K562 (cell line): ENCODE data around the gene SERPIND1. TPM values are rescaled to one million over a fixed set of nuclear protein-coding genes. Genes with fewer than 3 reads are reported as not detected.

Experiments used
- CREB1 ChIP-seq, 2 experiments: sonication (generic) in 1 of 2; formaldehyde crosslinking in 1 of 2; IDR thresholded peaks; 2 replicates each; pipeline versions ENCODE4 v1.6.1 to v1.8.0; 2012 to 2022; ENCODE audit warnings: inconsistent platforms in 1 of 2, mild to moderate bottlenecking in 1 of 2, missing genetic modification reagents in 1 of 2, moderate library complexity in 1 of 2
- CREM ChIP-seq: IDR thresholded peaks from 2 replicates; pipeline ENCODE4 v1.6.1; 2014; ENCODE audit warnings: antibody characterized with exemption, low read depth
- CTBP1 ChIP-seq: fragments of 450-650 bp; IDR thresholded peaks from 2 replicates; pipeline ENCODE4 v1.6.1; 2016; ENCODE audit warnings: borderline replicate concordance
- EGR1 ChIP-seq: fragments of 450-650 bp; conservative IDR thresholded peaks from 2 replicates; pipeline ENCODE4 v1.6.1; 2017; ENCODE audit warnings: mild to moderate bottlenecking
- MTA3 ChIP-seq: fragments of 450-650 bp; formaldehyde crosslinking; IDR thresholded peaks from 2 replicates; pipeline ENCODE4 v1.6.1; 2017; ENCODE audit warnings: mild to moderate bottlenecking, borderline replicate concordance
- NR2C1 ChIP-seq, 2 experiments: fragments of 450-650 bp; IDR thresholded peaks; 2 replicates each; pipeline ENCODE4 v1.6.1; 2017; ENCODE audit warnings: mild to moderate bottlenecking in 2 of 2, antibody characterized with exemption in 1 of 2, inconsistent platforms in 1 of 2, missing compliant biosample characterization in 1 of 2, missing genetic modification characterization in 1 of 2
- POLR3G ChIP-seq: IDR thresholded peaks from 2 replicates; pipeline ENCODE4 v1.6.1; 2011; ENCODE audit not compliant: insufficient read length, insufficient replicate concordance; ENCODE audit errors: extremely low read depth
- PURB ChIP-seq: sonication (generic); formaldehyde crosslinking; IDR thresholded peaks from 2 replicates; pipeline ENCODE4 v1.9.0; 2021; ENCODE audit warnings: low read depth, mild to moderate bottlenecking, missing genetic modification reagents
- SRF ChIP-seq, 2 experiments: fragments of 250-450, 450-650 bp in 1 of 2; sonication (Bioruptor Pico) in 1 of 2; sonication (generic) in 1 of 2; formaldehyde crosslinking; IDR thresholded peaks; 2 replicates each; pipeline versions ENCODE4 v1.5.0 to v1.5.1; 2020 to 2022; ENCODE audit warnings: mild to moderate bottlenecking in 1 of 2, missing genetic modification reagents in 1 of 2
- SUPT5H ChIP-seq: fragments of 450-650 bp; IDR thresholded peaks from 2 replicates; pipeline ENCODE4 v1.6.1; 2016
- TCF7 ChIP-seq: sonication (generic); IDR thresholded peaks from 2 replicates; pipeline ENCODE4 v1.6.1; 2016; ENCODE audit warnings: antibody characterized with exemption, borderline replicate concordance
- TFE3 ChIP-seq: fragments of 450-650 bp; formaldehyde crosslinking; IDR thresholded peaks from 2 replicates; pipeline ENCODE4 v1.4.0; 2020; ENCODE audit warnings: mild to moderate bottlenecking, mixed read lengths
- THRB ChIP-seq: fragments of 450-650 bp; formaldehyde crosslinking; conservative IDR thresholded peaks from 2 replicates; pipeline ENCODE4 v1.4.0; 2022; ENCODE audit warnings: mild to moderate bottlenecking, missing genetic modification characterization
- ZNF384 ChIP-seq: IDR thresholded peaks from 2 replicates; pipeline ENCODE4 v1.6.1; 2012; ENCODE audit warnings: low read depth, low read length, improper control_type of control experiment
- ZNF830 ChIP-seq: fragments of 250-450 bp; sonication (Bioruptor Pico); IDR thresholded peaks from 2 replicates; pipeline ENCODE4 v1.5.0; 2021; ENCODE audit warnings: mild to moderate bottlenecking
- polyA plus RNA-seq, 8 experiments: library from polyadenylated mRNA; depleted of rRNA in 4 of 8; stranded (reverse) in 5 of 8; unstranded in 3 of 8; fragments of >200 nt; fragmentation: Nextera tagmentation in 2 of 8; fragmentation: Illumina TruSeq in 1 of 8; extraction: Ambion mirVana in 2 of 8; extraction: Trizol in 1 of 8; gene quantifications; 2 replicates each; pipeline versions ENCODE4 v1.2.1 to v1.2.3, GENCODE V29; 2011 to 2014; ENCODE audit warnings: inconsistent platforms in 1 of 8, missing spikeins in 1 of 8
- total RNA-seq, 7 experiments: library from RNA; depleted of rRNA in 6 of 7; stranded (reverse); fragments of >200 nt in 6 of 7; fragmentation: Illumina TruSeq in 2 of 7; extraction: Trizol in 2 of 7; gene quantifications; 2 replicates each; pipeline versions ENCODE4 v1.2.1 to v1.2.3, GENCODE V29; 2011 to 2021; ENCODE audit warnings: low replicate concordance in 1 of 7
- TF ChIP-seq, protein P1 (sequence below): sonication (generic); formaldehyde crosslinking; IDR thresholded peaks from 2 replicates; pipeline ENCODE4 v1.8.1; 2023; ENCODE audit warnings: missing genetic modification reagents, mild to moderate bottlenecking, borderline replicate concordance
- TF ChIP-seq, protein P2 (sequence below): fragments of 250-450 bp; sonication (Bioruptor Pico); IDR thresholded peaks from 2 replicates; pipeline ENCODE4 v1.5.0; 2020; ENCODE audit warnings: mild to moderate bottlenecking

SERPIND1 gene
- total and polyA plus RNA-seq, 9 of the 15 experiments (the other 6 are each of a cell fraction or from before 2014, with no cell fraction given): 0.04 to 0.11 (median 0.09) TPM; not detected in 6

DNA sequence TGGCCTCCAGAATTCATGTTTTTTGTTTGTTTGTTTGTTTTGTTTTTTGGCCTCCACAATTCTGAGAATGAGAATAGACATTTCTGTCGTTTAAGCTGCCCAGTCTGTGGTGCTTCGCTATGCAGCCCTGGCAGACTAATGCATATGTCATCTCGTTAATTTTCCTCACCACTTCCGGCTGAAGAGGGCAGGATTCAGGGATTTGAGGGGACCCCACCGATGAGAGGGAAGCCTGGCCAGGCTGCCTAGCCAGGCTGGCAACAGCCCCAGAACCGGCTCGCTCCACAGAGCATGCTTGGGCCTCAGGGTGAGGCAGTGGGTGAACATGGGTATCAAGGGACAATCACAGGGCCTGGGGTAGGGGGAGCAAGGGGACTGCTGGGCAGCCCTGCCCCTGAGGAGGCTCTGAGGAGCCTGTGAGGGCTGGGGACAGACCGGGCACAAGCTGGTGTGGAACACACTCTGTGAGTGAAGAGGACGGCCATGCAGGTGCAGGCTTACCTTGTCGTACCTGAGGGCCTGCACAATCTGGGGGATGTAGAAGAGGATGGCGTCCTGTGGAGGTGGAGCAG, 47.8 kb upstream of the SERPIND1 start (continued):
- no peak for TF ChIP-seq SUPT5H
- TF ChIP-seq EGR1: no peak
- TF ChIP-seq TCF7: no peak
- TF ChIP-seq CREB1 (IDR thresholded peaks at IDR 0.05): no peak
- no peak for TF ChIP-seq CREB1 (CRISPR knock-in tag; IDR thresholded peaks at IDR 0.05)
- 0 out of 2 replicates have a peak, but pooled peaks have one; percentile 81 for TF ChIP-seq PURB (CRISPR knock-in tag)
- no peak for TF ChIP-seq CTBP1
- no peak for TF ChIP-seq ZNF830 (CRISPR knock-in tag)
- TF ChIP-seq MTA3: no peak
- no peak for TF ChIP-seq NR2C1 (IDR thresholded peaks at IDR 0.05)
- no peak for TF ChIP-seq NR2C1 (tag; IDR thresholded peaks at IDR 0.05)
- no peak for TF ChIP-seq SRF (CRISPR knock-in tag; IDR thresholded peaks at IDR 0.05)
- TF ChIP-seq POLR3G: no peak
- 0 out of 2 replicates have a peak, but pooled peaks have one; percentile 4 for TF ChIP-seq TFE3 (CRISPR knock-in tag)
- no peak for TF ChIP-seq THRB (CRISPR knock-in tag)
- no peak for TF ChIP-seq CREM
- TF ChIP-seq, protein P1, sequence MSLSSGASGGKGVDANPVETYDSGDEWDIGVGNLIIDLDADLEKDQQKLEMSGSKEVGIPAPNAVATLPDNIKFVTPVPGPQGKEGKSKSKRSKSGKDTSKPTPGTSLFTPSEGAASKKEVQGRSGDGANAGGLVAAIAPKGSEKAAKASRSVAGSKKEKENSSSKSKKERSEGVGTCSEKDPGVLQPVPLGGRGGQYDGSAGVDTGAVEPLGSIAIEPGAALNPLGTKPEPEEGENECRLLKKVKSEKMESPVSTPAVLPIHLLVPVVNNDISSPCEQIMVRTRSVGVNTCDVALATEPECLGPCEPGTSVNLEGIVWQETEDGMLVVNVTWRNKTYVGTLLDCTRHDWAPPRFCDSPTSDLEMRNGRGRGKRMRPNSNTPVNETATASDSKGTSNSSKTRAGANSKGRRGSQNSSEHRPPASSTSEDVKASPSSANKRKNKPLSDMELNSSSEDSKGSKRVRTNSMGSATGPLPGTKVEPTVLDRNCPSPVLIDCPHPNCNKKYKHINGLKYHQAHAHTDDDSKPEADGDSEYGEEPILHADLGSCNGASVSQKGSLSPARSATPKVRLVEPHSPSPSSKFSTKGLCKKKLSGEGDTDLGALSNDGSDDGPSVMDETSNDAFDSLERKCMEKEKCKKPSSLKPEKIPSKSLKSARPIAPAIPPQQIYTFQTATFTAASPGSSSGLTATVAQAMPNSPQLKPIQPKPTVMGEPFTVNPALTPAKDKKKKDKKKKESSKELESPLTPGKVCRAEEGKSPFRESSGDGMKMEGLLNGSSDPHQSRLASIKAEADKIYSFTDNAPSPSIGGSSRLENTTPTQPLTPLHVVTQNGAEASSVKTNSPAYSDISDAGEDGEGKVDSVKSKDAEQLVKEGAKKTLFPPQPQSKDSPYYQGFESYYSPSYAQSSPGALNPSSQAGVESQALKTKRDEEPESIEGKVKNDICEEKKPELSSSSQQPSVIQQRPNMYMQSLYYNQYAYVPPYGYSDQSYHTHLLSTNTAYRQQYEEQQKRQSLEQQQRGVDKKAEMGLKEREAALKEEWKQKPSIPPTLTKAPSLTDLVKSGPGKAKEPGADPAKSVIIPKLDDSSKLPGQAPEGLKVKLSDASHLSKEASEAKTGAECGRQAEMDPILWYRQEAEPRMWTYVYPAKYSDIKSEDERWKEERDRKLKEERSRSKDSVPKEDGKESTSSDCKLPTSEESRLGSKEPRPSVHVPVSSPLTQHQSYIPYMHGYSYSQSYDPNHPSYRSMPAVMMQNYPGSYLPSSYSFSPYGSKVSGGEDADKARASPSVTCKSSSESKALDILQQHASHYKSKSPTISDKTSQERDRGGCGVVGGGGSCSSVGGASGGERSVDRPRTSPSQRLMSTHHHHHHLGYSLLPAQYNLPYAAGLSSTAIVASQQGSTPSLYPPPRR (CRISPR knock-in tag): no peak
- TF ChIP-seq, protein P2, sequence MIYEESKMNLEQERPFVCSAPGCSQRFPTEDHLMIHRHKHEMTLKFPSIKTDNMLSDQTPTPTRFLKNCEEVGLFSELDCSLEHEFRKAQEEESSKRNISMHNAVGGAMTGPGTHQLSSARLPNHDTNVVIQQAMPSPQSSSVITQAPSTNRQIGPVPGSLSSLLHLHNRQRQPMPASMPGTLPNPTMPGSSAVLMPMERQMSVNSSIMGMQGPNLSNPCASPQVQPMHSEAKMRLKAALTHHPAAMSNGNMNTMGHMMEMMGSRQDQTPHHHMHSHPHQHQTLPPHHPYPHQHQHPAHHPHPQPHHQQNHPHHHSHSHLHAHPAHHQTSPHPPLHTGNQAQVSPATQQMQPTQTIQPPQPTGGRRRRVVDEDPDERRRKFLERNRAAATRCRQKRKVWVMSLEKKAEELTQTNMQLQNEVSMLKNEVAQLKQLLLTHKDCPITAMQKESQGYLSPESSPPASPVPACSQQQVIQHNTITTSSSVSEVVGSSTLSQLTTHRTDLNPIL (CRISPR knock-in tag): no peak
- no peak for TF ChIP-seq ZNF384
